Body of pancreas (tissue), 4 donors: ENCODE measurements around the gene DBP. TPM values are rescaled to one million over a fixed set of nuclear protein-coding genes. Genes with fewer than 3 reads are reported as not detected.

Experiments
- ATAC-seq: fragments of 150-250 bp; one replicate; pipeline ENCODE4 v1.9.1; 2016
- DNase-seq, 4 donors: peaks; one replicate each; pipeline ENCODE4 v3.0.0-alpha.2; 2019
- H3K27ac ChIP-seq, 4 donors: fragments of 200-600 bp; sonication (generic); 1 replicate in 3 of 4; 2 replicates in 1 of 4; pipeline versions ENCODE4 v1.5.1 to v1.6.1; 2016 to 2019; ENCODE audit warnings: mild to moderate bottlenecking in 1 of 4, mixed read lengths in 1 of 4, moderate library complexity in 1 of 4
- H3K27me3 ChIP-seq, 2 donors: fragments of 200-600 bp; sonication (generic); one replicate each; pipeline ENCODE4 v1.6.0; 2016; ENCODE audit warnings: mild to moderate bottlenecking in 1 of 2
- H3K36me3 ChIP-seq, 2 donors: fragments of 200-600 bp; sonication (generic); replicated peaks in 1 of 2; 2 replicates each; pipeline ENCODE4 v1.5.1; 2016; ENCODE audit warnings: low read depth in 2 of 2; ENCODE audit not compliant: insufficient read depth in 1 of 2
- H3K4me1 ChIP-seq: fragments of 200-600 bp; sonication (generic); one replicate; pipeline ENCODE4 v1.6.0; 2016
- H3K4me3 ChIP-seq, 2 donors: fragments of 200-600 bp; sonication (generic); 1 replicate in 1 of 2; 2 replicates in 1 of 2; pipeline ENCODE4 v1.5.1; 2016 to 2019
- H3K9me3 ChIP-seq, 3 donors: fragments of 200-600 bp; sonication (generic); 1 replicate in 2 of 3; 2 replicates in 1 of 3; pipeline ENCODE4 v1.5.1; 2016
- CTCF ChIP-seq, 7 experiments: fragments of 450-650 bp in 4 of 7; fragments of 200-600 bp in 3 of 7; sonication (generic) in 3 of 7; IDR thresholded peaks; one replicate each; pipeline ENCODE4 v1.5.1; 2016 to 2019; ENCODE audit warnings: antibody characterized with exemption in 7 of 7
- POLR2A ChIP-seq, 3 donors: fragments of 450-650 bp; IDR thresholded peaks; one replicate each; pipeline ENCODE4 v1.6.1; 2016; ENCODE audit warnings: antibody characterized with exemption in 3 of 3, mild to moderate bottlenecking in 2 of 3
- WGBS, 2 donors: methylation state at CpG; one replicate each; pipeline ENCODE4 v1.1.5; 2017; 5-methylcytosine and 5-hydroxymethylcytosine counted together
- intact Hi-C: fragments of 100-400 bp; cut with DNase I; formaldehyde crosslinking; loops from one replicate; pipeline ENCODE4 v1.15.1; 2023
- total RNA-seq, 2 donors: library from RNA; depleted of rRNA; stranded (reverse); fragments of >200 nt; gene quantifications; one replicate each; pipeline ENCODE4 v1.1.0, GENCODE V29; 2016

Gene DBP
- total RNA-seq, 2 donors from 2014 or later: 2.0 to 4.9 TPM

DNA sequence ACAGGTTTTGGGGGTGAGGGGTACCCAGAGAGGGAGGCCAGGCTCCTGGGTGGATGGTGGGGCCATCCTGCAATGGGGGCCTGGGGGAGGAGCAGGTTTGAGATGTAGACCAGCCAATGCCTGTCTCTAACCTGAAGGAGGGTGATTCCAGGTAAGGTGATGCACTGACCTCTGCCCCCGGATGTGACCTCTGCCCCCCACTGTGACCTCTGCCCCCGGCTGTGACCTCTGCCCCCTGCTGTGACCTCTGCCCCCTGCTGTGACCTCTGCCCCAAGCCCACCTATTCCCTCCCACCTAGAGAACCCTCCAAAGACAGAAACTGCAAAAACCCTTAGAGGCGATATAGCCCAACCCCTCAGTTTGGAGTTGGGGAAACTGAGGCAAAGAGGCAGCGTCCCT is 40.9 kb downstream of the DBP start:
- Histone ChIP-seq H3K36me3 (no peaks in the 10 kb centered on the region), H3K4me3 (no peak overlapping the region), H3K9me3 (no peaks in the 10 kb centered on the region), H3K4me1 (no peaks in the 10 kb centered on the region), H3K27ac (no peak overlapping the region), H3K27me3 (no peaks in the 10 kb centered on the region)
- ATAC-seq (no peak), DNase-seq (no peak)
- intact Hi-C loops: loop anchor here (10.0 kb wide), 1 partner anchor 281 kb away; no protein-coding TSS in a partner anchor
- TF ChIP-seq POLR2A (IDR thresholded peaks at IDR 0.05) (no peak), CTCF (IDR thresholded peaks at IDR 0.05) (no peak)
- 71% methylated on average over 4 of the region's 4 CpGs; no CpG with 5 or more reads in 1 of the 2 donors for whole genome bisulfite sequencing, 2 donors

GRCh38 chr19:48595833-48596232 is 41.3 kb downstream of the DBP start:
- Histone ChIP-seq H3K4me1 (no peaks in the 10 kb centered on the region), H3K36me3 (no peaks in the 10 kb centered on the region), H3K27ac (no peak overlapping the region), H3K27me3 (no peaks in the 10 kb centered on the region), H3K4me3 (no peak overlapping the region), H3K9me3 (no peaks in the 10 kb centered on the region)
- ATAC-seq (no peak), DNase-seq (no peak)
- intact Hi-C loops: loop anchor here (10.0 kb wide), 1 partner anchor 281 kb away; no protein-coding TSS in a partner anchor
- WGBS, 2 donors: 62 to 73% methylated on average over 6 of the region's 6 CpGs
- TF ChIP-seq CTCF (IDR thresholded peaks at IDR 0.05) (no peak), POLR2A (IDR thresholded peaks at IDR 0.05) (no peak)

- WGBS, 2 donors: 80% methylated on average over 8 to 9 of the region's 9 CpGs
- no peak for ATAC-seq
- TF ChIP-seq CTCF (IDR thresholded peaks at IDR 0.05): no peak
- no peak for TF ChIP-seq POLR2A (IDR thresholded peaks at IDR 0.05)
- intact Hi-C loops: loop anchor here (10.0 kb wide), 1 partner anchor 280 kb away; no protein-coding TSS in a partner anchor
- H3K27me3 ChIP-seq: no peaks in the 10 kb centered on the region
- DNase-seq: no peak
- H3K4me1 ChIP-seq: no peaks in the 10 kb centered on the region
- no peaks in the 10 kb centered on the region for H3K9me3 ChIP-seq
- no peak overlapping the region for H3K4me3 ChIP-seq
- no peak overlapping the region for H3K27ac ChIP-seq
- H3K36me3 ChIP-seq: no peaks in the 10 kb centered on the region
These were observed 42.0 kb downstream of the DBP start for GRCh38 chr19:48595171-48595570.

DNA sequence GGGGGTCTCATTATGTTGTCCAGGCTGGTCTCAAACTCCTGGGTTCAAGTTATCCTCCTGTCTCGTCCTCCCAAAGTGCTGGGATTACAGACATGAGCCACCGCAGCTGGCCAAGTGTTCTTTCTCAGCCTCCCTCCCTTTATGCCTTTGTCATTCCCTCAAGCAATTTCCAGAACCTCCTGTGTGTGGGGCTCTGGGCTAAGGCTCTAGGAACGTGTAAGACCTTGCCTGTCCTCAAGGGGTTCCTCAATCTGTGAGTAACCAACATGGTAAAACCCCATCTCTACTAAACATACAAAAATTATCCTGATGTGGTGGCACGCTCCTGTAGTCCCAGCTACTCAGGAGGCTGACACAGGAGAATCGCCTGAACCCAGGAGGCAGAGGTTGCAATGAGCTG is 46.2 kb downstream of the DBP start:
- 57 to 88% methylated on average over 3 to 5 of the region's 5 CpGs for WGBS, 2 donors
- TF ChIP-seq CTCF (IDR thresholded peaks at IDR 0.05): no peak
- no peak for TF ChIP-seq POLR2A (IDR thresholded peaks at IDR 0.05)
- Histone ChIP-seq H3K27ac (no peak overlapping the region), H3K27me3 (no peaks in the 10 kb centered on the region), H3K4me1 (peaks cover 7% of the 10 kb centered on the region), H3K4me3 (no peak overlapping the region), H3K36me3 (no peaks in the 10 kb centered on the region), H3K9me3 (no peaks in the 10 kb centered on the region)
- no peak for ATAC-seq
- no peak for DNase-seq
- intact Hi-C loops: loop anchor here (10.0 kb wide), 1 partner anchor 276 kb away; no protein-coding TSS in a partner anchor

DNA sequence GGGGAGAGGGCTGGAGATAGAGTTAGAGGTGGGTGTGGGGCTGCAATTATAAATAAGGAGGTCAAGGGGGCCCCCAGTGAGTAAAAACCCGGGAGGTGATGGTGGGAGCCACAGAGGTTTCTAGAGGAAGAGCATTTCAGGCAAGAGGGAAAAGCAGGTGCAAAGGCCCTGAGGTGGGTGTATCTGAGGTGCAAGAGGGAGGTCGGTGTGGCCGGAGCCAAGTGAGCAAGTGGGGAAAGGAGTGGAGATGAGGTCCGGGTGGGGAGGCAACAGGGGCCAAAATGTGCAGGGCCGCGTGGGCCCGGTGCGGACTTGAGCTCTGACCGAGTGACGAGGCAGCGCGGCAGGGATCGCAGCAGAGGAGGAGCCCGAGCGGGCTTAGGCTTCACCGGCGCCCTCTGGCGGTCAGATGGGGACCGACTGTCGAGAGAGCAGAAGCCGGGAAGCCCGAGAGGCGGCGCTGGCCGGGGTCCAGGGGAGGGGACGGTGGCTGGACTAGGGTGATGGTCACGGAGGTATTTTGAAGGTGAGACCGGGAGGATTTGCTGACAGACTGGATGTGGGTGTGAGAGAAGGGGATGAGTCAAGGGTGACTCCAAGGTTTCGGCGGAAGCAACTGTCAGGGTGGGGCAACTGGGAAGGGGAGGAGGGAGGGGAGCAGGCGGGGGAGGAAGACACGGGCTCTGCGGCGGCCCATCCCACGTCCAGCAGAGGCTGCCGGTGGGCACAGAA is 48.3 kb downstream of the DBP start:
- H3K27ac ChIP-seq: no peak overlapping the region
- 4 to 5% methylated on average over 30 to 36 of the region's 36 CpGs for WGBS, 2 donors
- H3K4me3 ChIP-seq: no peak overlapping the region

More for the DNA sequence above, 48.3 kb downstream of the DBP start:
- H3K9me3 ChIP-seq: no peaks in the 10 kb centered on the region
- intact Hi-C loops: no loop called here
- no peaks in the 10 kb centered on the region for H3K27me3 ChIP-seq
- TF ChIP-seq CTCF (IDR thresholded peaks at IDR 0.05) (peak; percentile 82 to 97 (median 91)), POLR2A (IDR thresholded peaks at IDR 0.05) (no peak)
- peak; percentile 91 to 96 (median 92) for DNase-seq
- ATAC-seq: peak; percentile 87
- no peaks in the 10 kb centered on the region for H3K36me3 ChIP-seq
- peaks cover 12% of the 10 kb centered on the region for H3K4me1 ChIP-seq
